CD14-positive monocyte (primary cell): ENCODE measurements around the gene GALNS. TPM values are rescaled to one million over a fixed set of nuclear protein-coding genes. Genes with fewer than 3 reads are reported as not detected.

ENCODE experiments used
- DNase-seq, 3 donors: peaks; one replicate each; pipeline ENCODE4 v3.0.0-alpha.2; 2011 to 2022
- H2AFZ ChIP-seq: 2 replicates; pipeline ENCODE4 v1.6.0; 2012; ENCODE audit warnings: mild to moderate bottlenecking, low read depth, low read length, inconsistent platforms; ENCODE audit not compliant: insufficient read depth, poor library complexity, severe bottlenecking
- H3K27ac ChIP-seq, 2 donors: 1 replicate in 1 of 2; 2 replicates in 1 of 2; pipeline ENCODE4 v1.5.1; 2012 to 2013; ENCODE audit warnings: low read length in 2 of 2, control low read depth in 1 of 2, inconsistent platforms in 1 of 2, low read depth in 1 of 2, mild to moderate bottlenecking in 1 of 2
- H3K27me3 ChIP-seq, 2 donors: one replicate each; pipeline versions ENCODE4 v1.6.0 to v1.6.1; 2011 to 2013; ENCODE audit warnings: low read length in 2 of 2; ENCODE audit not compliant: control insufficient read depth in 2 of 2, insufficient read depth in 2 of 2
- H3K36me3 ChIP-seq, 2 donors: replicated peaks in 1 of 2; 1 replicate in 1 of 2; 2 replicates in 1 of 2; pipeline versions ENCODE4 v1.5.1 to v1.6.1; 2012 to 2013; ENCODE audit warnings: low read length in 2 of 2, control low read depth in 1 of 2, inconsistent platforms in 1 of 2, mild to moderate bottlenecking in 1 of 2; ENCODE audit not compliant: insufficient read depth in 2 of 2, control insufficient read depth in 1 of 2
- H3K4me1 ChIP-seq, 2 donors: 1 replicate in 1 of 2; 2 replicates in 1 of 2; pipeline versions ENCODE4 v1.5.1 to v1.6.1; 2012 to 2013; ENCODE audit warnings: low read length in 2 of 2, control low read depth in 1 of 2, inconsistent platforms in 1 of 2, mild to moderate bottlenecking in 1 of 2, moderate library complexity in 1 of 2; ENCODE audit not compliant: insufficient read depth in 2 of 2, control insufficient read depth in 1 of 2
- H3K4me2 ChIP-seq: replicated peaks from 2 replicates; pipeline ENCODE3; 2012; ENCODE audit warnings: low read length, moderate library complexity, mild to moderate bottlenecking; ENCODE audit not compliant: poor library complexity, severe bottlenecking; ENCODE audit errors: extremely low read depth
- H3K4me3 ChIP-seq, 3 experiments: fragments of 200-600 bp in 1 of 3; sonication (generic) in 1 of 3; replicated peaks in 1 of 3; 1 replicate in 2 of 3; 2 replicates in 1 of 3; pipeline ENCODE4 v1.5.1; 2011 to 2013; ENCODE audit warnings: low read length in 3 of 3, mild to moderate bottlenecking in 3 of 3, control low read depth in 2 of 3, low read depth in 2 of 3, inconsistent platforms in 1 of 3, moderate library complexity in 1 of 3
- H3K79me2 ChIP-seq: 2 replicates; pipeline ENCODE4 v1.6.0; 2012; ENCODE audit warnings: mild to moderate bottlenecking, control low read depth, inconsistent platforms, low read length, moderate library complexity; ENCODE audit not compliant: insufficient read depth
- H3K9ac ChIP-seq: 2 replicates; pipeline ENCODE4 v1.6.0; 2017; ENCODE audit warnings: low read length, mild to moderate bottlenecking; ENCODE audit not compliant: insufficient read depth, poor library complexity, severe bottlenecking
- H3K9me3 ChIP-seq, 2 donors: replicated peaks in 1 of 2; 1 replicate in 1 of 2; 2 replicates in 1 of 2; pipeline versions ENCODE4 v1.5.1 to v1.6.1; 2012 to 2013; ENCODE audit warnings: low read length in 2 of 2, control low read depth in 1 of 2; ENCODE audit not compliant: control insufficient read depth in 1 of 2, insufficient read depth in 1 of 2
- H4K20me1 ChIP-seq: 2 replicates; pipeline ENCODE4 v1.6.0; 2012; ENCODE audit warnings: mild to moderate bottlenecking, low read length, control low read depth, moderate library complexity; ENCODE audit not compliant: insufficient read depth
- H3K27ac Mint-ChIP-seq, 7 donors: one replicate each; pipeline ENCODE4 v1.8.0; 2020; ENCODE audit warnings: mild to moderate bottlenecking in 7 of 7, mixed read lengths in 7 of 7, moderate library complexity in 6 of 7, inconsistent platforms in 2 of 7
- H3K27me3 Mint-ChIP-seq, 3 donors: one replicate each; pipeline ENCODE4 v1.8.0; 2021 to 2022; ENCODE audit warnings: low read depth in 3 of 3, mild to moderate bottlenecking in 3 of 3, mixed read lengths in 3 of 3, moderate library complexity in 3 of 3, inconsistent platforms in 1 of 3
- H3K36me3 Mint-ChIP-seq, 2 donors: one replicate each; pipeline ENCODE4 v1.8.0; 2020; ENCODE audit warnings: mixed read lengths in 2 of 2, inconsistent platforms in 1 of 2, mild to moderate bottlenecking in 1 of 2
- H3K4me1 Mint-ChIP-seq: one replicate; pipeline ENCODE4 v1.8.0; 2020; ENCODE audit warnings: mild to moderate bottlenecking, mixed read lengths
- H3K4me3 Mint-ChIP-seq, 2 donors: one replicate each; pipeline ENCODE4 v1.8.0; 2020; ENCODE audit warnings: mild to moderate bottlenecking in 2 of 2, mixed read lengths in 2 of 2, moderate library complexity in 1 of 2
- H3K9me3 Mint-ChIP-seq, 7 donors: one replicate each; pipeline ENCODE4 v1.8.0; 2020 to 2022; ENCODE audit warnings: mixed read lengths in 7 of 7, mild to moderate bottlenecking in 6 of 7, moderate library complexity in 6 of 7, inconsistent platforms in 2 of 7
- CTCF ChIP-seq: fragments of 200-600 bp; IDR thresholded peaks from one replicate; pipeline ENCODE4 v1.8.0; 2022; ENCODE audit warnings: antibody characterized with exemption, mild to moderate bottlenecking
- WGBS: methylation state at CpG from one replicate; pipeline ENCODE4 v1.1.5; 2013; ENCODE audit warnings: missing lambda C conversion rate; ENCODE audit not compliant: insufficient coverage; 5-methylcytosine and 5-hydroxymethylcytosine counted together
- intact Hi-C, 2 donors: fragments of 100-400 bp; cut with micrococcal nuclease; formaldehyde crosslinking; loops; one replicate each; pipeline versions ENCODE4 v1.15.0 to v1.15.1; 2023
- polyA plus RNA-seq, 3 donors: library from polyadenylated mRNA; depleted of rRNA in 1 of 3; unstranded in 2 of 3; stranded (reverse) in 1 of 3; fragments of 300-500 nt in 2 of 3; fragments of >200 nt in 1 of 3; fragmentation: Illumina TruSeq in 2 of 3; gene quantifications; 1 replicate in 2 of 3; 2 replicates in 1 of 3; pipeline ENCODE4 v1.2.3, GENCODE V29; 2012 to 2021

The GALNS gene
- polyA plus RNA-seq, 3 donors, result 20.2 to 34.4 (median 32.2) TPM

DNA sequence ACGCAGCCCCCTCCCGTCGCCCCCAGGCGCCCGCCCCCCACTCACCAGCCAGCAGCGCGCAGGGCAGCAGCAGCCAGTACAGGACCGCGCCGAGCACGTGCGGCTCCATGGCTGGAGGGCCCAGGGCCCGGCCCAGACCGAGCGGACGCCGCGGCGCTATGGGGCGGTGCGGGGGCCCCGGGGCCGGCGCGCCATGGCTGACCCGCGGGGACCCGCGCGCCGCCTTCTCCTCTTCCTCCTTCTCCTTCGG lies 72.0 kb downstream of the GALNS start:
- peaks cover 49% of the 10 kb centered on the region for H3K79me2 ChIP-seq

DNA sequence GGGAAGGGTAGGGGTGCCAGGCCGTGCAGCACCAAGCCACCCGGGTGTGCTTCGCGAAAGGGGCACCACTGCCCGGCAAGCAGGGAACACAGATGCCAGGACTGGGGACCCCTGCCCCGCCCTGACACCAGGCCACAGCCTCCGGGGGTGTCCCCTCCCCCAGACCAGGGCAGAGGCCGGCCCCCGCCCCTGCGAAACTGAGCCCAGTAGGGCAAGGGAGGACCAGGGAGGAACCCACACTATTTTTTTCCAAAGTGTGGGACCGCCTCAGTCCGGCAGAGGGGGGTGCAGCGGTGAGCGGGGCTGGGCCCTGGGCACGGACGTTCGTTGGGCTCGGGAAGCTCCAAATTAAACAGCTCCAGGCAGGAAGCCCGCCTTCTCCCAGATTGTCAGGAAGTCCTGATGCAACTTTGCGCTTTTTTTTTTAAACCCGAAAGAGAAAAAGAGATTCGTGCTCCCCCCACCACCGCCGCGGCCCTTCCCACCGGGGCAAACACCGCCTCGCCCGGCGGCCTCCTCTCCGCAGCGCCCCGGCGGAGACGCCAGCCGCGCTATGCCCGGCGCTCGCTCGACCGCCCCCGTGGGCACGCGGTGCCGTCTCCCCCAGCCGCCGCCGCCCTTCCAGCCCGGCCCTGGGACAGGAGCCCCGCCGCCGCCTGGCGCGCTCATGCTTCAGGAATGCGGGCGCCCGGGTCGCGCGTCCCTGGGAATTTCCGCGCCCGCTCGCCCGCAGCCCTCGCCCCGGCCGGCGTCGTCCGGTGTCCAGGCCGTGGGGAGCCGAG lies 72.5 kb downstream of the GALNS start:
- peak; percentile 82 for TF ChIP-seq CTCF
- Histone ChIP-seq H3K79me2 (peaks cover 54% of the 10 kb centered on the region), H4K20me1 (peaks cover 41% of the 10 kb centered on the region), H3K27ac (peak overlapping the region; percentile 86 to 99), H2AFZ (peak overlapping the region; percentile 41), H3K36me3 (no peaks in the 10 kb centered on the region), H3K9me3 (no peaks in the 10 kb centered on the region), H3K4me1 (peaks cover 56 to 64% of the 10 kb centered on the region in 2 donors), H3K9ac (peak overlapping the region; percentile 84), H3K27me3 (no peaks in the 10 kb centered on the region), H3K4me2 (peak overlapping the region; percentile 90), H3K4me3 (peak overlapping the region; percentile 47 to 80 (median 73))
- peak overlapping the region; percentile 87 to 99 (median 95) for H3K27ac Mint-ChIP-seq
- intact Hi-C loops, result loop anchor here (2.0 to 10.0 kb wide), 4 partner anchors 41 to 1161 kb away; partner anchors contain the start of genes DEF8 (in 1 of the 2), GALNS (in 1 of the 2) and TRAPPC2L (in 1 of the 2)
- peaks cover 0 to 3% (median 0%) of the 10 kb centered on the region in 3 donors for H3K27me3 Mint-ChIP-seq
- H3K9me3 Mint-ChIP-seq, result no peaks in the 10 kb centered on the region
- H3K4me3 Mint-ChIP-seq, result peak overlapping the region; percentile 90 to 93
- DNase-seq, result peak in 2 of 3 donors; percentile 52 to 63
- under 1% methylated on average over 64 of the region's 74 CpGs for whole genome bisulfite sequencing
- H3K4me1 Mint-ChIP-seq, result peaks cover 48% of the 10 kb centered on the region
- peaks cover under 1 to 2% of the 10 kb centered on the region in 2 donors for H3K36me3 Mint-ChIP-seq

More for the DNA sequence above, 72.0 kb downstream of the GALNS start:
- WGBS, result 0% methylated on average over 32 of the region's 32 CpGs
- H3K36me3 Mint-ChIP-seq, result no peaks in the 10 kb centered on the region
- peak overlapping the region in 1 of 2 donors; percentile 99 for H3K27ac ChIP-seq
- H3K9ac ChIP-seq, result peak overlapping the region; percentile 84
- H3K36me3 ChIP-seq, result no peaks in the 10 kb centered on the region
- intact Hi-C loops, result loop anchor here (2.0 to 10.0 kb wide), 4 partner anchors 42 to 1160 kb away; partner anchors contain the start of genes DEF8 (in 1 of the 2), GALNS (in 1 of the 2) and TRAPPC2L (in 1 of the 2)
- peaks cover 36% of the 10 kb centered on the region for H4K20me1 ChIP-seq
- peak overlapping the region; percentile 47 to 80 (median 73) for H3K4me3 ChIP-seq
- H3K27me3 Mint-ChIP-seq, result peaks cover 0 to 3% (median 0%) of the 10 kb centered on the region in 3 donors
- no peak overlapping the region for H3K27ac Mint-ChIP-seq
- H3K27me3 ChIP-seq, result no peaks in the 10 kb centered on the region
- H2AFZ ChIP-seq, result peak overlapping the region; percentile 66
- no peaks in the 10 kb centered on the region for H3K9me3 ChIP-seq
- H3K4me3 Mint-ChIP-seq, result peak overlapping the region in 1 of 2 donors; percentile 20
- no peaks in the 10 kb centered on the region for H3K9me3 Mint-ChIP-seq
- peak overlapping the region; percentile 90 for H3K4me2 ChIP-seq
- no peak for TF ChIP-seq CTCF
- H3K4me1 ChIP-seq, result peaks cover 56 to 64% of the 10 kb centered on the region in 2 donors
- DNase-seq, result no peak
- H3K4me1 Mint-ChIP-seq, result peaks cover 48% of the 10 kb centered on the region
